Left ventricle myocardium inferior (tissue), 1 donor: ENCODE data around the gene SYMPK. TPM values are rescaled to one million over a fixed set of nuclear protein-coding genes. Genes with fewer than 3 reads are reported as not detected.

Experiments used
- DNase-seq: peaks from one replicate; pipeline ENCODE4 v3.0.0-alpha.2; 2020
- H3K27ac ChIP-seq: fragments of 200-600 bp; replicated peaks from 2 replicates; pipeline ENCODE4 v1.8.0; 2021
- H3K27me3 ChIP-seq: fragments of 200-600 bp; 2 replicates; pipeline ENCODE4 v1.8.0; 2021; ENCODE audit warnings: low read depth
- H3K36me3 ChIP-seq: fragments of 200-600 bp; 2 replicates; pipeline ENCODE4 v1.8.0; 2021
- H3K4me1 ChIP-seq: fragments of 200-600 bp; 2 replicates; pipeline ENCODE4 v1.8.0; 2021
- H3K4me3 ChIP-seq: fragments of 200-600 bp; 2 replicates; pipeline ENCODE4 v1.8.0; 2021; ENCODE audit warnings: mild to moderate bottlenecking, moderate library complexity
- H3K9me3 ChIP-seq: fragments of 200-600 bp; replicated peaks from 2 replicates; pipeline ENCODE4 v1.8.0; 2021
- CTCF ChIP-seq: fragments of 200-600 bp; IDR thresholded peaks from 2 replicates; pipeline ENCODE4 v1.8.0; 2021; ENCODE audit warnings: antibody characterized with exemption, mild to moderate bottlenecking, borderline replicate concordance
- intact Hi-C: fragments of 100-400 bp; cut with micrococcal nuclease; formaldehyde crosslinking; loops from one replicate; pipeline ENCODE4 v1.11.0; 2022
- total RNA-seq: library from RNA; stranded (reverse); fragmentation: NEBNext Ultra II Directional; extraction: Animal tissue kit (Norgen Biotek cat#: 25700); gene quantifications from one replicate; pipeline ENCODE4 v1.2.1, GENCODE V29; 2021
- donor health status: DM: no; HTN: yes; CAD: no; lungs with severe emphysema.

The SYMPK gene
- total RNA-seq, 1 donor from 2014 or later, result 35.9 TPM

GRCh38 chr19:45785097-45785496 lies 77.8 kb downstream of the SYMPK start:
- intact Hi-C loops, result no loop called here
- Histone ChIP-seq H3K27ac (peak overlapping the region; percentile 94), H3K36me3 (peaks cover 42% of the 10 kb centered on the region), H3K9me3 (no peaks in the 10 kb centered on the region), H3K4me3 (no peak overlapping the region), H3K4me1 (peaks cover 93% of the 10 kb centered on the region), H3K27me3 (no peaks in the 10 kb centered on the region)
- no peak for DNase-seq
- no peak for TF ChIP-seq CTCF

- no peak for DNase-seq
- peaks cover 94% of the 10 kb centered on the region for H3K4me1 ChIP-seq
- intact Hi-C loops, result no loop called here
- no peaks in the 10 kb centered on the region for H3K27me3 ChIP-seq
- H3K27ac ChIP-seq, result peak overlapping the region; percentile 94
- no peak for TF ChIP-seq CTCF
- peaks cover 35% of the 10 kb centered on the region for H3K36me3 ChIP-seq
- no peaks in the 10 kb centered on the region for H3K9me3 ChIP-seq
- H3K4me3 ChIP-seq, result no peak overlapping the region
Measured at GRCh38 chr19:45784096-45784495, 78.9 kb downstream of the SYMPK start.

- Histone ChIP-seq H3K4me3 (peak overlapping the region; percentile 75), H3K27me3 (no peaks in the 10 kb centered on the region), H3K4me1 (peaks cover 89% of the 10 kb centered on the region), H3K36me3 (peaks cover 35% of the 10 kb centered on the region), H3K27ac (peak overlapping the region; percentile 94), H3K9me3 (no peaks in the 10 kb centered on the region)
- no peak for TF ChIP-seq CTCF
- intact Hi-C loops, result no loop called here
- peak; percentile 85 for DNase-seq
Measured at GRCh38 chr19:45782820-45783785, 79.8 kb downstream of the SYMPK start.

- peak; percentile 76 for DNase-seq
- no peaks in the 10 kb centered on the region for H3K27me3 ChIP-seq
- peak within 1 kb of the TSS; percentile 94 for H3K27ac ChIP-seq
- peaks cover 40% of the 10 kb centered on the region for H3K36me3 ChIP-seq
- intact Hi-C loops, result no loop called here
- H3K4me1 ChIP-seq, result peaks cover 81% of the 10 kb centered on the region
- no peak for TF ChIP-seq CTCF
- H3K9me3 ChIP-seq, result no peaks in the 10 kb centered on the region
- peak within 1 kb of the TSS; percentile 75 for H3K4me3 ChIP-seq
Measured at GRCh38 chr19:45782162-45782691, 80.7 kb downstream of the SYMPK start, which contains the start of gene DMPK. DMPK (minus strand) TSS chr19:45782490; CDS start chr19:45782352, 138 bp downstream.

- Histone ChIP-seq H3K4me3 (peak overlapping the region; percentile 75), H3K4me1 (peaks cover 78% of the 10 kb centered on the region), H3K27me3 (no peaks in the 10 kb centered on the region), H3K36me3 (peaks cover 41% of the 10 kb centered on the region), H3K9me3 (no peaks in the 10 kb centered on the region), H3K27ac (peak overlapping the region; percentile 94)
- intact Hi-C loops, result no loop called here
- no peak for TF ChIP-seq CTCF
- no peak for DNase-seq
Measured at GRCh38 chr19:45781214-45782161, 81.5 kb downstream of the SYMPK start.
